Common myeloid progenitor, CD34-positive (primary cell): Measurements from ENCODE around the gene PTPN5.

Experiments used
- CTCF ChIA-PET: fragments of 350-600 bp; sonication (Branson Sonifier 250); formaldehyde crosslinking; loops from one replicate; lab custom pipeline; 2021; ENCODE audit warnings: antibody characterized with exemption; lab: Charles Lee
- POLR2A ChIA-PET: fragments of 350-600 bp; sonication (Branson Sonifier 250); formaldehyde crosslinking; loops from one replicate; lab custom pipeline; 2021; ENCODE audit warnings: antibody characterized with exemption; lab: Charles Lee
- DNase-seq, 3 donors: peaks; one replicate each; pipeline versions ENCODE4 v3.0.0 to v3.0.0-alpha.2; 2013
- H3K27ac ChIP-seq, 2 experiments: 1 replicate in 1 of 2; 2 replicates in 1 of 2; pipeline ENCODE4 v1.7.0; 2013; ENCODE audit warnings: inconsistent platforms in 2 of 2, low read length in 2 of 2, mild to moderate bottlenecking in 2 of 2, low read depth in 1 of 2, moderate library complexity in 1 of 2; ENCODE audit not compliant: severe bottlenecking in 2 of 2, insufficient read depth in 1 of 2, poor library complexity in 1 of 2
- H3K27me3 ChIP-seq, 5 experiments: replicated peaks in 2 of 5; 1 replicate in 3 of 5; 2 replicates in 2 of 5; pipeline versions ENCODE4 v1.6.1 to v1.7.0; 2013; ENCODE audit warnings: low read length in 4 of 5, mild to moderate bottlenecking in 2 of 5, moderate library complexity in 2 of 5, inconsistent platforms in 1 of 5; ENCODE audit not compliant: insufficient read depth in 5 of 5, control insufficient read depth in 4 of 5
- H3K36me3 ChIP-seq, 4 experiments: 1 replicate in 2 of 4; 2 replicates in 2 of 4; pipeline versions ENCODE4 v1.6.1 to v1.7.0; 2013; ENCODE audit warnings: low read length in 3 of 4, control low read depth in 1 of 4, mild to moderate bottlenecking in 1 of 4; ENCODE audit not compliant: control insufficient read depth in 4 of 4, insufficient read depth in 4 of 4
- H3K4me1 ChIP-seq, 4 experiments: 1 replicate in 3 of 4; 2 replicates in 1 of 4; pipeline versions ENCODE4 v1.6.1 to v1.7.1; 2013; ENCODE audit warnings: low read length in 3 of 4, mild to moderate bottlenecking in 3 of 4, control low read depth in 1 of 4, inconsistent platforms in 1 of 4, moderate library complexity in 1 of 4; ENCODE audit not compliant: control insufficient read depth in 4 of 4, insufficient read depth in 4 of 4; ENCODE audit errors: control extremely low read depth in 1 of 4
- H3K4me3 ChIP-seq, 7 experiments: 1 replicate in 4 of 7; 2 replicates in 3 of 7; pipeline versions ENCODE4 v1.5.1 to v1.7.0; 2013; ENCODE audit warnings: mild to moderate bottlenecking in 7 of 7, low read length in 6 of 7, moderate library complexity in 6 of 7, inconsistent platforms in 2 of 7, low read depth in 2 of 7, control low read depth in 1 of 7; ENCODE audit not compliant: insufficient read depth in 4 of 7, control insufficient read depth in 1 of 7; ENCODE audit errors: extremely low read depth in 1 of 7
- H3K9me3 ChIP-seq, 5 experiments: 1 replicate in 4 of 5; 2 replicates in 1 of 5; pipeline versions ENCODE4 v1.6.1 to v1.7.1; 2013; ENCODE audit warnings: low read length in 4 of 5, mild to moderate bottlenecking in 2 of 5, inconsistent platforms in 1 of 5, low read depth in 1 of 5, moderate library complexity in 1 of 5; ENCODE audit not compliant: control insufficient read depth in 4 of 5, insufficient read depth in 2 of 5; ENCODE audit errors: control extremely low read depth in 1 of 5
- WGBS: methylation state at CpG from one replicate; pipeline ENCODE4 v1.1.5; 2013; ENCODE audit not compliant: insufficient coverage; 5-methylcytosine and 5-hydroxymethylcytosine counted together

PTPN5 gene

GRCh38 chr11:18768978-18769377 lies 22.6 kb downstream of the PTPN5 start:
- Histone ChIP-seq H3K4me1 (peaks cover 0 to 2% (median 0%) of the 10 kb centered on the region in 4 experiments), H3K36me3 (no peaks in the 10 kb centered on the region), H3K9me3 (no peaks in the 10 kb centered on the region), H3K4me3 (no peak overlapping the region), H3K27ac (no peak overlapping the region), H3K27me3 (peaks cover 0 to 5% (median 0%) of the 10 kb centered on the region in 5 experiments)
- 85% methylated on average over 5 of the region's 5 CpGs for WGBS
- ChIA-PET CTCF (interaction anchor here (0.9 to 1.3 kb wide), 3 partner anchors 10 to 654 kb away, joined by 3 to 5 read pairs (median 3); no protein-coding TSS in a partner anchor), POLR2A (interaction anchor here (0.5 to 1.0 kb wide), 2 partner anchors 47 to 323 kb away, joined by 3 read pairs; no protein-coding TSS in a partner anchor)
- no peak for DNase-seq

GRCh38 chr11:18768472-18768901 lies 23.1 kb downstream of the PTPN5 start:
- H3K4me1 ChIP-seq = peaks cover 0 to 2% (median 0%) of the 10 kb centered on the region in 4 experiments
- H3K27me3 ChIP-seq = peaks cover 0 to 4% (median 0%) of the 10 kb centered on the region in 5 experiments
- ChIA-PET CTCF (interaction anchor here (0.9 to 1.3 kb wide), 3 partner anchors 10 to 653 kb away, joined by 3 to 5 read pairs (median 3); no protein-coding TSS in a partner anchor), POLR2A (interaction anchor here (0.5 to 1.0 kb wide), 2 partner anchors 47 to 322 kb away, joined by 3 read pairs; no protein-coding TSS in a partner anchor)
- DNase-seq = no peak
- H3K9me3 ChIP-seq = no peaks in the 10 kb centered on the region
- H3K27ac ChIP-seq = no peak overlapping the region
- no peak overlapping the region for H3K4me3 ChIP-seq
- 80% methylated on average over 4 of the region's 4 CpGs for WGBS
- H3K36me3 ChIP-seq = no peaks in the 10 kb centered on the region

GRCh38 chr11:18766015-18766414 lies 25.6 kb downstream of the PTPN5 start:
- no peak overlapping the region for H3K27ac ChIP-seq
- no peaks in the 10 kb centered on the region for H3K36me3 ChIP-seq
- H3K9me3 ChIP-seq = no peaks in the 10 kb centered on the region
- DNase-seq = no peak
- H3K27me3 ChIP-seq = peaks cover 0 to 4% (median 0%) of the 10 kb centered on the region in 5 experiments
- WGBS = 88% methylated on average over 1 of the region's 2 CpGs
- ChIA-PET POLR2A (no interaction called here), CTCF (interaction anchor here (0.6 to 4.5 kb wide), 9 partner anchors 9 to 650 kb away, joined by 3 to 26 read pairs (median 7); partner anchors contain the start of gene TSG101)
- H3K4me3 ChIP-seq = no peak overlapping the region
- peaks cover 0 to 2% (median 0%) of the 10 kb centered on the region in 4 experiments for H3K4me1 ChIP-seq

- DNase-seq = no peak
- 80% methylated on average over 5 of the region's 6 CpGs for WGBS
- CTCF ChIA-PET = interaction anchor here (1.7 to 4.5 kb wide), 8 partner anchors 9 to 650 kb away, joined by 4 to 26 read pairs (median 9); partner anchors contain the start of gene TSG101
- Histone ChIP-seq H3K36me3 (no peaks in the 10 kb centered on the region), H3K4me3 (no peak overlapping the region), H3K4me1 (peaks cover 0 to 2% (median 0%) of the 10 kb centered on the region in 4 experiments), H3K27me3 (peaks cover 0 to 4% (median 0%) of the 10 kb centered on the region in 5 experiments), H3K27ac (no peak overlapping the region), H3K9me3 (no peaks in the 10 kb centered on the region)
- POLR2A ChIA-PET = no interaction called here
These were observed 26.0 kb downstream of the PTPN5 start for GRCh38 chr11:18765554-18765953.

- WGBS = 96% methylated on average over 10 of the region's 11 CpGs
- Histone ChIP-seq H3K27ac (no peak overlapping the region), H3K9me3 (no peaks in the 10 kb centered on the region), H3K4me3 (no peak overlapping the region), H3K27me3 (peaks cover 0 to 2% (median 0%) of the 10 kb centered on the region in 5 experiments), H3K36me3 (no peaks in the 10 kb centered on the region), H3K4me1 (no peaks in the 10 kb centered on the region)
- POLR2A ChIA-PET = no interaction called here
- no peak for DNase-seq
- CTCF ChIA-PET = interaction anchor here (0.8 to 6.6 kb wide), 7 partner anchors 10 to 646 kb away, joined by 3 to 27 read pairs (median 7); no protein-coding TSS in a partner anchor
These were observed 29.9 kb downstream of the PTPN5 start for GRCh38 chr11:18761741-18762140.

GRCh38 chr11:18761144-18761543 lies 30.5 kb downstream of the PTPN5 start:
- Histone ChIP-seq H3K27ac (no peak overlapping the region), H3K27me3 (peaks cover 0 to 2% (median 0%) of the 10 kb centered on the region in 5 experiments), H3K9me3 (no peaks in the 10 kb centered on the region), H3K4me1 (no peaks in the 10 kb centered on the region), H3K36me3 (no peaks in the 10 kb centered on the region), H3K4me3 (no peak overlapping the region)
- CTCF ChIA-PET = interaction anchor here (0.8 to 6.6 kb wide), 4 partner anchors 14 to 221 kb away, joined by 3 to 27 read pairs (median 7); no protein-coding TSS in a partner anchor
- POLR2A ChIA-PET = no interaction called here
- DNase-seq = no peak
- WGBS = 100% methylated on average over 1 of the region's 3 CpGs

GRCh38 chr11:18757811-18758210 lies 33.8 kb downstream of the PTPN5 start:
- no peak overlapping the region for H3K27ac ChIP-seq
- ChIA-PET CTCF (interaction anchor here (1.0 to 3.6 kb wide), 7 partner anchors 9 to 218 kb away, joined by 3 to 12 read pairs (median 3); no protein-coding TSS in a partner anchor), POLR2A (no interaction called here)
- no peak for DNase-seq
- no peak overlapping the region for H3K4me3 ChIP-seq
- H3K4me1 ChIP-seq = no peaks in the 10 kb centered on the region
- H3K9me3 ChIP-seq = no peaks in the 10 kb centered on the region
- WGBS = 93% methylated on average over 2 of the region's 3 CpGs
- peaks cover 0 to 2% (median 0%) of the 10 kb centered on the region in 5 experiments for H3K27me3 ChIP-seq
- H3K36me3 ChIP-seq = no peaks in the 10 kb centered on the region
